Fibroblast of mammary gland (primary cell): ENCODE results near the gene PPP4R2.

ENCODE experiments used
- DNase-seq: peaks from one replicate; pipeline ENCODE4 v3.0.0-alpha.2; 2010; ENCODE audit warnings: low read depth
- H3K4me3 ChIP-seq: 2 replicates; pipeline ENCODE4 v1.5.1; 2011; ENCODE audit warnings: low read depth, mild to moderate bottlenecking, low read length, moderate library complexity; ENCODE audit not compliant: control insufficient read depth
- TF ChIP-seq, protein P1 (sequence below): conservative IDR thresholded peaks from 2 replicates; pipeline ENCODE4 v1.5.1; 2011; ENCODE audit warnings: low read depth, low read length, inconsistent platforms; ENCODE audit not compliant: control insufficient read depth, insufficient read depth

The PPP4R2 gene

DNA sequence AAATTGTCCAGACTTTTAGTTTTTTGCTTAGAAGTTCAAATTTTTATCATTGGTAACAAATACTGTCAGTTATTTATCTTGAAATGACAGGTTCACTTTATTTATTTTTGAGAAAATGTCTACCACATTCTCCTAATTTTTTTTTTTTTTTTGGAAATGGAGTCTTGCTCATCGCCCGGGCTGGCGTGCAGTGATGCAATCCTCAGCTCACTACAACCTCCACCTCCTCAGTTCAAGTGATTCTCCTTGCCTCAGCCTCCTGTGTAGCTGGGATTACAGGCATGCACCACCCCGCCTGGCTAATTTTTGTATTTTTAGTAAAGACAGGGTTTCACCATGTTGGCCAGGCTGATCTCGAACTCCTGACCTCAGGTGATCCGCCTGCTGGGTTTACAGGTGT, 48.8 kb downstream of the PPP4R2 start:
- TF ChIP-seq, protein P1, sequence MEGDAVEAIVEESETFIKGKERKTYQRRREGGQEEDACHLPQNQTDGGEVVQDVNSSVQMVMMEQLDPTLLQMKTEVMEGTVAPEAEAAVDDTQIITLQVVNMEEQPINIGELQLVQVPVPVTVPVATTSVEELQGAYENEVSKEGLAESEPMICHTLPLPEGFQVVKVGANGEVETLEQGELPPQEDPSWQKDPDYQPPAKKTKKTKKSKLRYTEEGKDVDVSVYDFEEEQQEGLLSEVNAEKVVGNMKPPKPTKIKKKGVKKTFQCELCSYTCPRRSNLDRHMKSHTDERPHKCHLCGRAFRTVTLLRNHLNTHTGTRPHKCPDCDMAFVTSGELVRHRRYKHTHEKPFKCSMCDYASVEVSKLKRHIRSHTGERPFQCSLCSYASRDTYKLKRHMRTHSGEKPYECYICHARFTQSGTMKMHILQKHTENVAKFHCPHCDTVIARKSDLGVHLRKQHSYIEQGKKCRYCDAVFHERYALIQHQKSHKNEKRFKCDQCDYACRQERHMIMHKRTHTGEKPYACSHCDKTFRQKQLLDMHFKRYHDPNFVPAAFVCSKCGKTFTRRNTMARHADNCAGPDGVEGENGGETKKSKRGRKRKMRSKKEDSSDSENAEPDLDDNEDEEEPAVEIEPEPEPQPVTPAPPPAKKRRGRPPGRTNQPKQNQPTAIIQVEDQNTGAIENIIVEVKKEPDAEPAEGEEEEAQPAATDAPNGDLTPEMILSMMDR, result no peak
- peak; percentile 69 for DNase-seq
- H3K4me3 ChIP-seq, result no peak overlapping the region

DNA sequence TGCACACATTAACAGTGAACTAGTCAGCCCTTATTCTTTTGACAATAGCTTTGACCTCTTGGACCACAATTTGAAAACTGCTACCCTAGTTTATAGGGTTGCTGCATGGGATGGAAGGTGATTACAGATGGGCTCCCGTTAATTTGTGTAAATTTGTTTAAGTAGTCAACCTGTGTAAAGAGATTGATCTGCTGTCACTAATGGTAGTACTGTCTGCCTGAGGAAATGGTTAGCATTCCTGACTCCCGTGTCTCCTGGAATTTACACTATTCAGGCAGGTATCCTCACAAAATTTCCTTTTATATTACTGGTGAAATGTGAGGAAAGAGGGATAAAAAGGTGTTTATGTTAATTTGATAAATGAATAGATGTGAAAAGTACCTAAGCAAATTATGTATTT, 49.6 kb downstream of the PPP4R2 start:
- H3K4me3 ChIP-seq, result no peak overlapping the region
- no peak for DNase-seq
- TF ChIP-seq, protein P1, result no peak

DNA sequence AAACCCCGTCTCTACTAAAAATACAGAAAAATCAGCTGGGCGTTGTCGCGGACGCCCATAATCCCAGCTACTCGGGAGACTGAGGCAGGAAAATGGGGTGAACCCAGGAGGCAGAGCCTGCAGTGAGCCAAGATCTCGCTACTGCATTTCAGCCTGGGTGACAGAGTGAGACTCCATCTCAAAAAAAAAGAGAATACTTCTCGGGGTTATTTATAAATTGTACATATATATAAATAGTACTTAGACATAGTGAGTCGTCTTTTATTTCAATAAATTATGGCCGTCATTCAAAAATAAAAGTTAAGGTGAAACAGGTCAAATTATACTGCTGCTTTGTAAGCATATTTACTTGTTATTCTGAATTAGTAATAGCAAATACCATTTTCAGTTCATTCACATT, 52.7 kb downstream of the PPP4R2 start:
- DNase-seq, result no peak
- TF ChIP-seq, protein P1, result no peak
- H3K4me3 ChIP-seq, result no peak overlapping the region

DNA sequence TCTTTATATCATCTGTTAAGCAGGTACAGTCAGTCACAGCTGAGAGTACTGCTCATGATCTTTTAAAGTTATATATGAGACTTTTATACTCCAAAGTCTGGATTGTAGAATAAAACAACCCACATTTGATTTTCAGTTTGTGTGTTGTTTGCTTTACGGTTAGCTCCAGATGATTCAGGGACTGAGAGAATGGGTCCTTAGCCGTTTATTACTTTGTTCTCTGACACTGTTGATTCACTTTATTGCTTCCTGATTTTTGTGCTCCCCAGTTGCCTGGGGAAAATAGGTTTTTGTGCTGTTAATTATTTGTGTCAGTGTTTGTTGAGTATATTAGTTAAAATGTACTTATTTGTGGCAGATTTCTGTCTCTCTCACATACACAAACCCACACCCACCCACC, 56.2 kb downstream of the PPP4R2 start:
- no peak overlapping the region for H3K4me3 ChIP-seq
- TF ChIP-seq, protein P1, result no peak
- no peak for DNase-seq

DNA sequence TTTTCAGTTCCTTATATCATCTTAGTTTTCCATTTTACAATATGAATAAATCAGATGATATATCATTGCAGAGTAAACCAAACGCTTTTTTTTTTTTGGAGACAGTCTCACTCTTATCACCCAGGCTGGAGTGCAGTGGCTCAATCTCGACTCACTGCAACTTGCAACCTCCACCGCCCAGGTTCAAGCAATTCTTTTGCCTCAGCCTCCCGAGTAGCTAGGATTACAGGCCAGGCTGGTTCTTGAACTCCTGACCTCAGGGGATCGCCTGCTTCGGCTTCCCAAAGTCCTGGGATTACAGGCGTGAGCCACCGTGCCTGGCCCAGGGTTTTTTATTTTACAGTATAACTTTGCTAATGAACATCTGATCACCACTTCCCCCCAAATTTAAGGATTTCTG, 59.0 kb downstream of the PPP4R2 start:
- TF ChIP-seq, protein P1, result no peak
- H3K4me3 ChIP-seq, result no peak overlapping the region
- no peak for DNase-seq

DNA sequence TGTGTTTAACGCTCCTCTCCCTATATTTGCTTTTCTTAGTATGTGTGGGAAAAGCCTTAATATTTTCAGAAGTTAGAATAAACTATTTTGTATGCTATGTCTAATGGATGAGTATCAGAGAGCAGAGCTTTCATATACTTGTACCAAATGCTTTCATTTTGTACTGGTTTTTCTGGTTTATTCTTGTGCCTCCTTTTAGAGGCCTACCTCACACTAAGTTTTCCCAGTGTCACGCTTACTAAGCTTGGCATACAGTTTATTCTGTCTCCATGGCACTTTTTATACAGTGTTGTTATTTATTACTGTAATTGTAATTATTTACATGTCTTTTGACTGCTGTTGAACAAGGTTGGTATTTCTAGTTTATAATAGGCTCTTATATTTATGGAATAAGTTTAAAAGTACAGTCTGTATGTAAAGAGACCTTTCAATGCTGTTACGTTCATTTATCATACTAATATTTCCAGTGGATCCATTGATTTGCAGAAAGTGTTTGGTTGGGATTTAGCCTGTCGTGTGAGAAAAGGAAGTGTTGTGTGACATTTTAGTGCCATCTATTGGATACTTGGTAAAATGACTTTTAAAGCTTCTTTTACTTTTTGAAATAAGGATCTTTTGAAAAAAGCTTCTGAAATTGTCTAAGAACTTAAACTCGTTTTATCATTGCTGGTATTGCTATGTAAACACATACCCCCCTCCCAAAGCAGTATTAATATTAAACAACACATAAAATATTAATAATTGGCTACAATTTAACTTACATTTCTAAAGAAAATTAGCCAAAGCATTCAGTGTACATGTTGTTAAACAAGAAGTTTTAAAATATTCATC, 59.6 kb downstream of the PPP4R2 start:
- TF ChIP-seq, protein P1, result peak; percentile 47
- no peak overlapping the region for H3K4me3 ChIP-seq
- peak; percentile 77 for DNase-seq
